ENCODE data around the gene IL23R. TPM values are rescaled to one million over a fixed set of nuclear protein-coding genes. Genes with fewer than 3 reads are reported as not detected.

IL23R gene
- total RNA-seq, 1 donor: not detected

DNA sequence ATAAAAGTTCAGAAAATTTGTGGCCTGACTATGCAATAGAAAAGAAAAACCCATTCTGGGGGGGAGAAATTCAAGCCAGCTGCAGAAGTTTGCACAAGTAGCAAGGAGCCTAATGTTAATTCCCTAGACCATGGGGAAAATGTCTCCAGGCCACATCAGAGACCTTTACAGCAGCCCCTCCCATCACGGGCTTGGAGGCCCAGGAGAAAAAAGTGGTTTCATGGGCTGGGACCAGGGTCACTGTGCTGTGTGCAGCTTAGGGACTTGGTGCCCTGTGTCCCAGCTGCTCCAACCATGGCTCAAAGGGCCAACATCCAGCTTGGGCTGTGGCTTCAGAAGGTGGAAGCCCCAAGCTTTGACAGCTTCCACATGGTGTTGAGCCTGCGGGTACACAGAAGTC, 42.0 kb downstream of the IL23R start:
- Histone ChIP-seq H3K79me2 (ENCODE audit: insufficient read depth, low read length) (no peaks in the 10 kb centered on the region), H3K9me3 (ENCODE audit: low read depth, low read length) (no peaks in the 10 kb centered on the region), H3K4me3 (ENCODE audit: insufficient read depth, low read length) (no peak overlapping the region), H4K20me1 (ENCODE audit: insufficient read depth, low read length) (no peaks in the 10 kb centered on the region), H3K27ac (ENCODE audit: low read depth, low read length) (no peak overlapping the region), H2AFZ (ENCODE audit: low read length) (no peak overlapping the region), H3K4me2 (ENCODE audit: insufficient read depth, low read length) (no peak overlapping the region), H3K27me3 (ENCODE audit: insufficient read depth, low read length) (peaks cover 9% of the 10 kb centered on the region), H3K4me1 (ENCODE audit: insufficient read depth, low read length) (no peaks in the 10 kb centered on the region), H3K36me3 (ENCODE audit: insufficient read depth, low read length) (no peaks in the 10 kb centered on the region)
- DNase-seq (ENCODE audit: insufficient read length, low spot score, missing footprints): no peak
- TF ChIP-seq, protein P1, sequence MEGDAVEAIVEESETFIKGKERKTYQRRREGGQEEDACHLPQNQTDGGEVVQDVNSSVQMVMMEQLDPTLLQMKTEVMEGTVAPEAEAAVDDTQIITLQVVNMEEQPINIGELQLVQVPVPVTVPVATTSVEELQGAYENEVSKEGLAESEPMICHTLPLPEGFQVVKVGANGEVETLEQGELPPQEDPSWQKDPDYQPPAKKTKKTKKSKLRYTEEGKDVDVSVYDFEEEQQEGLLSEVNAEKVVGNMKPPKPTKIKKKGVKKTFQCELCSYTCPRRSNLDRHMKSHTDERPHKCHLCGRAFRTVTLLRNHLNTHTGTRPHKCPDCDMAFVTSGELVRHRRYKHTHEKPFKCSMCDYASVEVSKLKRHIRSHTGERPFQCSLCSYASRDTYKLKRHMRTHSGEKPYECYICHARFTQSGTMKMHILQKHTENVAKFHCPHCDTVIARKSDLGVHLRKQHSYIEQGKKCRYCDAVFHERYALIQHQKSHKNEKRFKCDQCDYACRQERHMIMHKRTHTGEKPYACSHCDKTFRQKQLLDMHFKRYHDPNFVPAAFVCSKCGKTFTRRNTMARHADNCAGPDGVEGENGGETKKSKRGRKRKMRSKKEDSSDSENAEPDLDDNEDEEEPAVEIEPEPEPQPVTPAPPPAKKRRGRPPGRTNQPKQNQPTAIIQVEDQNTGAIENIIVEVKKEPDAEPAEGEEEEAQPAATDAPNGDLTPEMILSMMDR (IDR thresholded peaks at IDR 0.05; ENCODE audit: extremely low read depth, low read depth, low read length): no peak

DNA sequence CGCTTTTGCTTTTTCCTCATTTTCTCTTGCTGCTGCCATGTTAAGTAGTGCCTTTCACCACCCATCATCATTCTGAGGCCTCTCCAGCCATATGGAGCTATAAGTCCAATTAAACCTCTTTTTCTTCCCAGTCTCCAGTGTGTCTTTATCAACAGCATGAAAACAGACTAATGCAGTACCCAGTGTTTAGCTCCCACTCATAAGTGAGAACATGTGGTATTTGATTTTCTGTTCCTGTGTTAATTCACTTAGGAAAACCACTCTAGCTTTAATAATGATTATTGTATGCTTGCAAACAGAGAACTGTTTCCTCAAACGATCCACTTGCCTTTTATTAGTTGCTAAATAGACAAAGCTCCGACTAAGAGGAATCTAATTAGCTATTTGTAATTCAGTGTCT, 43.3 kb downstream of the IL23R start:
- Histone ChIP-seq H3K4me3 (ENCODE audit: insufficient read depth, low read length) (no peak overlapping the region), H3K36me3 (ENCODE audit: insufficient read depth, low read length) (no peaks in the 10 kb centered on the region), H2AFZ (ENCODE audit: low read length) (no peak overlapping the region), H3K79me2 (ENCODE audit: insufficient read depth, low read length) (no peaks in the 10 kb centered on the region), H3K27me3 (ENCODE audit: insufficient read depth, low read length) (peaks cover 9% of the 10 kb centered on the region), H3K4me1 (ENCODE audit: insufficient read depth, low read length) (no peaks in the 10 kb centered on the region), H3K4me2 (ENCODE audit: insufficient read depth, low read length) (no peak overlapping the region), H4K20me1 (ENCODE audit: insufficient read depth, low read length) (no peaks in the 10 kb centered on the region), H3K27ac (ENCODE audit: low read depth, low read length) (no peak overlapping the region), H3K9me3 (ENCODE audit: low read depth, low read length) (no peaks in the 10 kb centered on the region)
- TF ChIP-seq, protein P1 (IDR thresholded peaks at IDR 0.05; ENCODE audit: extremely low read depth, low read depth, low read length): no peak
- no peak for DNase-seq (ENCODE audit: insufficient read length, low spot score, missing footprints)

DNA sequence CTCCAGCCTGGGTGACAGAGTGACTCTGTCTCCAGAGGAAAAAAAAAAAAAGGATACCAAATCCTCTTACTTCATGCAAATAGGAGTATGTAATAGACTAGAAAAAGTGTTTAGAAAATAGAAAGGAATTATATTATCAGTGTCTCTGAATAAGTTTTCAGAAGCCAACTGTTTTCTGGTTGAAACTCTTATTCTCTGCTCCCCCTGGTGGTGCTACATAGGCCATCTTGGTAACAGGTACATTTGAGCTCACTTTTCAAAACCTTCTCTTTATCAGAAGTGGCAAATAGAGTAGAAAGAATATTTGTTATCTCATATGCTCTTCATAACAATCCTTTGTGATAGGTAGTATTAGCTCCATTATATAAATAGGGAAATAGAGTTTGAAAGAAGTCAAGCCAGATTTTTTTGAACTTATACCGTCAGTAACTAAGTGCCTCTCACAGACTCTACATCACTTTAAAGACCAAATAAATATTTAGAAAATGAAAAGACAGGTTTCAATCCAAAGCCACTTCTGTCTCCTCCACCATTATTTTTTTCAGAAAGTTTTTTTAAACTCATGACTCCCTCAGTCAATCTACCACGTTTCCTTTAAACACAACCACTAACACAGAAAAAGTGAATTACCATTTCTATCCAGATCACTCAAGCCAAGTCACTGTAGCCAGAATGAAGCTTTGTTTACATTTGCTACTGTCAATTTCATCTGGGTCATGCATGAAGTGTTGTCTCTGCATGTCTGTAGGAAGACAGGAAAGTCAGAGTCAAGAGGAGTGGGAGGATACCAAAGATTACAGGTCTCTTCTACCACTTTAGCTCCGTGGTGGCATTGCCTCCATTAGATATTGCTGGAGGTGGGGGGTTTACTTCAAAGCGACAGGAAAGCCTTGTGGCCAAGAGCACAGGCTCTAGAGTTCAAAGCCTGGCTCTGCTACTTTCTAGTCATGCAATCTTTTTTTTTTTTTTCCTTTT, 45.6 kb downstream of the IL23R start:
- peaks cover 7% of the 10 kb centered on the region for H3K27me3 ChIP-seq (ENCODE audit: insufficient read depth, low read length)
- DNase-seq (ENCODE audit: insufficient read length, low spot score, missing footprints): peak; percentile 3
- H3K4me1 ChIP-seq (ENCODE audit: insufficient read depth, low read length): no peaks in the 10 kb centered on the region
- H3K9me3 ChIP-seq (ENCODE audit: low read depth, low read length): no peaks in the 10 kb centered on the region
- no peak overlapping the region for H2AFZ ChIP-seq (ENCODE audit: low read length)
- no peak overlapping the region for H3K4me3 ChIP-seq (ENCODE audit: insufficient read depth, low read length)
- no peaks in the 10 kb centered on the region for H3K79me2 ChIP-seq (ENCODE audit: insufficient read depth, low read length)
- H3K36me3 ChIP-seq (ENCODE audit: insufficient read depth, low read length): no peaks in the 10 kb centered on the region
- H4K20me1 ChIP-seq (ENCODE audit: insufficient read depth, low read length): no peaks in the 10 kb centered on the region
- no peak overlapping the region for H3K4me2 ChIP-seq (ENCODE audit: insufficient read depth, low read length)
- TF ChIP-seq, protein P1 (IDR thresholded peaks at IDR 0.05; ENCODE audit: extremely low read depth, low read depth, low read length): peak; percentile 64
- no peak overlapping the region for H3K27ac ChIP-seq (ENCODE audit: low read depth, low read length)

DNA sequence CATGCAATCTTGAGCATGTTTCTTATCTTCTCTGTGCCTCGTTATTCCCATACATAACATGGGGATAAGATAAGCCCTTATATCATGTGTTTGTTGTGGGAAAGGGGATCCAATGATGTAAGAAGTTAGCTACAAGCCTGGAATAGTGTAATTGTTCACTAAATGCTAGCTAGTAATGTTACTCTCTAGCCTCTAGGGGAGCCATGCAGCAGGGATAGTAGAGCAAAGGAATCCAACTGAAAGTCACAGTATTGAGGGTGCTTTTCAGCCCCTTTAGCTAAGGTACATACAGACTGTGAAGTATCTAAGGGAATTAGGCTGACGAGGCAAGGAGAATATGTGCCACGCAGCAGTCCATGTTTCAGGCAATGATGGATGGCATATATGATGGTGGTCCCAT, 46.9 kb downstream of the IL23R start:
- DNase-seq (ENCODE audit: insufficient read length, low spot score, missing footprints): peak; percentile 19
- TF ChIP-seq, protein P1 (IDR thresholded peaks at IDR 0.05; ENCODE audit: extremely low read depth, low read depth, low read length): peak; percentile 73
- Histone ChIP-seq H3K36me3 (ENCODE audit: insufficient read depth, low read length) (no peaks in the 10 kb centered on the region), H3K27ac (ENCODE audit: low read depth, low read length) (no peak overlapping the region), H3K27me3 (ENCODE audit: insufficient read depth, low read length) (peaks cover 4% of the 10 kb centered on the region), H3K9me3 (ENCODE audit: low read depth, low read length) (no peaks in the 10 kb centered on the region), H3K4me2 (ENCODE audit: insufficient read depth, low read length) (no peak overlapping the region), H2AFZ (ENCODE audit: low read length) (no peak overlapping the region), H3K4me1 (ENCODE audit: insufficient read depth, low read length) (no peaks in the 10 kb centered on the region), H4K20me1 (ENCODE audit: insufficient read depth, low read length) (no peaks in the 10 kb centered on the region), H3K4me3 (ENCODE audit: insufficient read depth, low read length) (no peak overlapping the region), H3K79me2 (ENCODE audit: insufficient read depth, low read length) (no peaks in the 10 kb centered on the region)

Data from osteoblast (primary cell).